ENCODE results near the gene ZFC3H1. TPM values are rescaled to one million over a fixed set of nuclear protein-coding genes. Genes with fewer than 3 reads are reported as not detected.

ZFC3H1 gene
- total RNA-seq, 3 donors from 2014 or later: 79.2 to 92.9 (median 88.5) TPM

GRCh38 chr12:71566655-71567054, 97.0 kb downstream of the ZFC3H1 start:
- no peak for TF ChIP-seq CTCF (IDR thresholded peaks at IDR 0.05)
- TF ChIP-seq POLR2AphosphoS5 (IDR thresholded peaks at IDR 0.05): no peak
- TF ChIP-seq POLR2A (IDR thresholded peaks at IDR 0.05): no peak
- H3K27ac ChIP-seq: no peak overlapping the region
- no peaks in the 10 kb centered on the region for H3K36me3 ChIP-seq
- intact Hi-C loops (cut with DNase I; ENCODE audit: low total_unique reads): no loop called here
- no peaks in the 10 kb centered on the region for H3K27me3 ChIP-seq
- H3K9me3 ChIP-seq: no peaks in the 10 kb centered on the region
- no peak overlapping the region for H3K4me3 ChIP-seq
- H3K4me1 ChIP-seq: no peaks in the 10 kb centered on the region
- no peak for DNase-seq (ENCODE audit: low spot score in 2 of 2)

- no peak for DNase-seq (ENCODE audit: low spot score in 2 of 2)
- H3K4me1 ChIP-seq: no peaks in the 10 kb centered on the region
- no peaks in the 10 kb centered on the region for H3K36me3 ChIP-seq
- H3K27me3 ChIP-seq: no peaks in the 10 kb centered on the region
- H3K27ac ChIP-seq: no peak overlapping the region
- intact Hi-C loops (cut with DNase I; ENCODE audit: low total_unique reads): no loop called here
- H3K9me3 ChIP-seq: no peaks in the 10 kb centered on the region
- no peak for TF ChIP-seq CTCF (IDR thresholded peaks at IDR 0.05)
- no peak for TF ChIP-seq POLR2AphosphoS5 (IDR thresholded peaks at IDR 0.05)
- TF ChIP-seq POLR2A (IDR thresholded peaks at IDR 0.05): no peak
- H3K4me3 ChIP-seq: no peak overlapping the region
These were observed 98.1 kb downstream of the ZFC3H1 start for GRCh38 chr12:71565535-71565934.

GRCh38 chr12:71562676-71563595, 100.7 kb downstream of the ZFC3H1 start:
- H3K4me1 ChIP-seq: no peaks in the 10 kb centered on the region
- intact Hi-C loops (cut with DNase I; ENCODE audit: low total_unique reads): no loop called here
- TF ChIP-seq POLR2AphosphoS5 (IDR thresholded peaks at IDR 0.05) (no peak), CTCF (IDR thresholded peaks at IDR 0.05) (no peak), POLR2A (IDR thresholded peaks at IDR 0.05) (no peak)
- H3K9me3 ChIP-seq: no peaks in the 10 kb centered on the region
- DNase-seq (ENCODE audit: low spot score in 2 of 2): no peak
- H3K4me3 ChIP-seq: no peak overlapping the region
- H3K27me3 ChIP-seq: no peaks in the 10 kb centered on the region
- no peaks in the 10 kb centered on the region for H3K36me3 ChIP-seq
- no peak overlapping the region for H3K27ac ChIP-seq

Other genes with a start within 250 kb of the ZFC3H1 start
- gene LGR5, start 224.1 kb downstream of the ZFC3H1 start, total RNA-seq: under 1 TPM; 0.15 to 0.80 (median 0.66) TPM
- gene THAP2, start 453 bp upstream of the ZFC3H1 start, total RNA-seq: 1 to 10 TPM; 2.6 to 8.2 (median 2.6) TPM
- 10 to 100 TPM; 13.0 to 29.0 (median 13.4) TPM for gene TMEM19, start 22.2 kb upstream of the ZFC3H1 start, total RNA-seq
- 10 to 100 TPM; 22.1 to 26.9 (median 22.6) TPM for gene RAB21, start 91.0 kb upstream of the ZFC3H1 start, total RNA-seq
- gene TBC1D15, start 175.9 kb upstream of the ZFC3H1 start, total RNA-seq: 10 to 100 TPM; 56.7 to 64.2 (median 59.8) TPM

All from breast epithelium (tissue), 4 donors.